ENCODE measurements around the gene RIC3.

- no peak for TF ChIP-seq CTCF (IDR thresholded peaks at IDR 0.05; ENCODE audit: low read depth, low read length)
- no peak for TF ChIP-seq EZH2phosphoT487 (IDR thresholded peaks at IDR 0.05; ENCODE audit: low read depth)
Observed at GRCh38 chr11:8105666-8106065, 63.2 kb downstream of the RIC3 start.
